Adipocyte (in vitro differentiated cells): ENCODE data around the gene SOX18.

Experiments used
- DNase-seq: peaks from one replicate; pipeline ENCODE4 v3.0.0-alpha.2; 2015; ENCODE audit warnings: low read depth
- H3K27me3 ChIP-seq: replicated peaks from 2 replicates; pipeline ENCODE4 v1.7.0; 2013; ENCODE audit warnings: mild to moderate bottlenecking, low read length, moderate library complexity; ENCODE audit not compliant: control insufficient read depth, insufficient read depth
- H3K36me3 ChIP-seq: 2 replicates; pipeline ENCODE4 v1.7.0; 2013; ENCODE audit warnings: low read length, mild to moderate bottlenecking, moderate library complexity; ENCODE audit not compliant: control insufficient read depth, insufficient read depth, severe bottlenecking
- H3K4me1 ChIP-seq: 2 replicates; pipeline ENCODE4 v1.7.0; 2013; ENCODE audit warnings: mild to moderate bottlenecking, low read length, moderate library complexity; ENCODE audit not compliant: control insufficient read depth, insufficient read depth
- H3K4me3 ChIP-seq: 2 replicates; pipeline ENCODE4 v1.7.0; 2013; ENCODE audit warnings: mild to moderate bottlenecking, low read length, moderate library complexity
- H3K9ac ChIP-seq: 2 replicates; pipeline ENCODE4 v1.7.0; 2013; ENCODE audit warnings: mild to moderate bottlenecking, low read length, moderate library complexity
- H3K9me3 ChIP-seq: 2 replicates; pipeline ENCODE4 v1.7.0; 2013; ENCODE audit warnings: mild to moderate bottlenecking, low read length, moderate library complexity; ENCODE audit not compliant: control insufficient read depth

Gene SOX18

DNA sequence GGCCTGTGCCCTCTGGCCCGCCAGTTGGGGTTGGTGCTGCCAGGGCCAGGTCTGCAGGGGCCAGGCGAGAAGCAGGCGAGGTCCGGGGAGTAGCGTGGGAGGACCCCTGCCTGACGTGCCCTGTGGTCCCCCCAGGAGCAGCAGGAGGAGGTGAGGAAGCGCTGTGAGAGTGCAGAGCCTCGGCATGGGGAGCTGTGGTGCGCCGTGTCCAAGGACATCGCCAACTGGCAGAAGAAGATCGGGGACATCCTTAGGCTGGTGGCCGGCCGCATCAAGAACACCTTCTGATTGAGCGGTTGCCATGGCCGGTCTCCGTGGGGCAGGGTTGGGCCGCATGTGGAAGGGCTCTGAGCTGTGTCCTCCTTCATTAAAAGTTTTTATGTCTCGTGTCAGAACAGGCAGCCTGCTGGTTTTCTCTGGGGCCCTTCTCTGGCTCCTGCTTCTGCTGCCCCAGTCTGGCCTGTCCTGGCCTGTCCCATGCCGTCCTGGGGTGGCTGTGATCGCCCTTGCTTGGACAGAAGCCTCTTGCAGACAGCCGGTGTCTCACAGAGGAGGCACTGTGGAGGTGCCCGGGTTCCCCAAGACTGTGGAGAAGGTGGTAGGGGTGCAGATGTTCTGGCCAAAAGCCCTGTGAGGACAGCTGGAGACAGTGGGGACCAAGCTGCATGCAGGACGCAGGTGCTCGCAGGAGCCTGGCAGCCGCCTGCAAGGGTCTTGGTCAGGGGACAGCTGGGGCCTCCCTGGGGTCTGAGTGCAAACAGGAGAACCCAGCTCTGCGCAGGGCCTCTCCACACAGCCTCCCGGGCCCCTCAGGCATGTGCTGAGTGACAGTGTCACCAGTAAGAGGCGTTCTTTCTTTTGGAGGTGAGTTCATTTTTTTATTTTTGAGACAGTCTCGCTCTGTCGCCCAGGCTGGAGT is 16.5 kb downstream of the SOX18 start:
- DNase-seq: no peak
- H3K27me3 ChIP-seq: no peaks in the 10 kb centered on the region
- H3K9me3 ChIP-seq: no peaks in the 10 kb centered on the region
- H3K4me3 ChIP-seq: no peak overlapping the region
- H3K4me1 ChIP-seq: peaks cover 10% of the 10 kb centered on the region
- no peak overlapping the region for H3K9ac ChIP-seq
- H3K36me3 ChIP-seq: peaks cover 56% of the 10 kb centered on the region

DNA sequence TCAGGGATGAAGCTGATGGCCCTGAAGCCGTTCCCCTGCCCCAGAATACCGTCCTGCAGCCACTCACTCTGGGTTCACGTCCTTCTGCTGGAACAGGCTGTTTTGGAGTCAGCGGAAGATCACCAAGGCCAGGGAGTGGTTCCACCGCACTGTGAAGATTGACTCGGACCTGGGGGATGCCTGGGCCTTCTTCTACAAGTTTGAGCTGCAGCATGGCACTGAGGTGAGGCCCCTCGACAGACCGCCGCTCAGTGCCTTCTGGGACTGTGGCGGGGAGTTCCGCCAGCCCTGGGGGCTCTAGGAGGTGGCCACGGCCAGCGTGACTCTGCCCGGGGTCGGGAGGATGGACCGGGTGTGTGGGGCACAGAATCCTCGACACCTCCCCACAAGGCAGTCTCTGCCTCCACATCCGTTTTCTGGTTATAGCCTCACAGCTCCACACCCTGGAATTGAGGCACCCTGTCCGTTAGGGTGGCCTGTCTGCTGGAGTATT is 17.6 kb downstream of the SOX18 start:
- H3K36me3 ChIP-seq: peaks cover 67% of the 10 kb centered on the region
- DNase-seq: no peak

DNA sequence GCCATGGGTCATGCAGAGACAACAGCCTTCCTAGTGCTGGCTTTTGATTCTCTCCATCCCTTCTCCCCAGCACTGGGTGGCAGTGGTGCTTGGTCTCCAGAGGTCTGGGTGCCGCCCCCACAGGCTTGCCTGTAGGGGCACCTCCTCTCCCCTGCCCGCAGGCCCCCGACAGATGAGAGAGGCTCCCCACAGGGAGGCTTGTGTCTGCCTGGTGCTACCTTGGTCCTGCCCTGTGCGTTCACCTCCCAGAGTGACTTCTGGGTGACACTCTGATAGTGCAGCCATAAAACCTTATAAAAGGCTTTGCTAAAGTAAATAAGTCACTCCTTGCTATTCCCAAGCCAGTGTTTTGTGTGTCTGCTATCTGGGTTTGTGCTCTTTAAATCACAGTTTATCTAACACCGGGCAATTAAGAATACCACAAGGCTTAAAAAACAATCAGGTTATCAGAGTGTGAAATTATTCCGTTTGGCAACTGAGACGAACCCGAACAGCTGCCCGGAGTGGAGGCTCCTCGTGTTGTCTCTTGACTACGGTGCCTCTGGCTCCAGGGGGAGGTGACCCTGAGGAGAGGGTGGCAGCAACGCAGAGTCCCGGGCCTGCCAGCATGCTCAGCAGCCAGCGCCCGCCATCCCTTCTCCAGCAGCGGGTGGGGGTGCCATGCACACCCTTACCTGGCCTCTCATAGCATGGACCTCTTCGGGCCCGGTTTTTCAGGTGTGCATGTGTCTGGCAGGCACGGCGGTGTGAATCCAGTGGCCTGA is 18.9 kb downstream of the SOX18 start:
- no peaks in the 10 kb centered on the region for H3K9me3 ChIP-seq
- H3K27me3 ChIP-seq: no peaks in the 10 kb centered on the region
- H3K4me1 ChIP-seq: peaks cover 5% of the 10 kb centered on the region
- H3K36me3 ChIP-seq: peaks cover 80% of the 10 kb centered on the region
- no peak overlapping the region for H3K9ac ChIP-seq
- DNase-seq: no peak
- no peak overlapping the region for H3K4me3 ChIP-seq

More for the DNA sequence above, 17.6 kb downstream of the SOX18 start:
- Histone ChIP-seq H3K27me3 (no peaks in the 10 kb centered on the region), H3K9ac (no peak overlapping the region), H3K4me3 (no peak overlapping the region), H3K9me3 (no peaks in the 10 kb centered on the region), H3K4me1 (peaks cover 10% of the 10 kb centered on the region)

DNA sequence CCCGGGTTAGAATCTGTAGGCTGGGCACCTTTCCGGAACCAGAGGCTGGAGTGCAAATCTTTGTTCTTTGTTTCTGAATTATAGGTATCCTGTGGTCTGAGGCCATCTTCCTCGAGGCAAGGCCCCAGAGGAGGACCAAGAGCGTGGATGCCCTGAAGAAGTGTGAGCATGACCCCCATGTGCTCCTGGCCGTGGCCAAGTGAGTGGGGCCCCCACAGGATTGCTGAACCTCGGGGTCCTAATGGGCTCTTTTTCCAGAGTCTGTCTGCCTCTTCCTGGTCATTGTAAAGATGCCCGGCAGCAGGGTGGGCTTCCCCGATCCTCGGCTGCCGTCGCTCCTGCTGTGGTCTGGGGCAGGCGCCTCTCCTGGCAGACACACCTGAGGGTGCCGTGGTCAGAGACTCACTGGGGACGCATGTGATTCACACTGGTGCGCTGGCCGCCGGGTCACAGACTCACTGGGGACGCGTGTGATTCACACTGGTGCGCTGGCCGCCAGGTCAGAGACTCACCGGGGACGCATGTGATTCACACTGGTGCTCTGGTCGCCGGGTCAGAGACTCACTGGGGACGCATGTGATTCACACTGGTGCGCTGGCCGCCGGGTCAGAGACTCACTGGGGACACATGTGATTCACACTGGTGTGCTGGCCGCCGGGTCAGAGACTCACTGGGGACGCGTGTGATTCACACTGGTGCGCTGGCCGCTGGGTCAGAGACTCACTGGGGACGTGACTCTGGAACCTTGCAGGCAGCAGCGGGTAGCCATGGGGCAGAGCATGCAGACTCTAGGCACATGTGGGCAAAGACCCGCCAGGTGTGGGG is 19.9 kb downstream of the SOX18 start:
- no peaks in the 10 kb centered on the region for H3K9me3 ChIP-seq
- H3K9ac ChIP-seq: no peak overlapping the region
- peaks cover 5% of the 10 kb centered on the region for H3K4me1 ChIP-seq
- H3K4me3 ChIP-seq: no peak overlapping the region
- DNase-seq: no peak
- no peaks in the 10 kb centered on the region for H3K27me3 ChIP-seq
- H3K36me3 ChIP-seq: peaks cover 84% of the 10 kb centered on the region

DNA sequence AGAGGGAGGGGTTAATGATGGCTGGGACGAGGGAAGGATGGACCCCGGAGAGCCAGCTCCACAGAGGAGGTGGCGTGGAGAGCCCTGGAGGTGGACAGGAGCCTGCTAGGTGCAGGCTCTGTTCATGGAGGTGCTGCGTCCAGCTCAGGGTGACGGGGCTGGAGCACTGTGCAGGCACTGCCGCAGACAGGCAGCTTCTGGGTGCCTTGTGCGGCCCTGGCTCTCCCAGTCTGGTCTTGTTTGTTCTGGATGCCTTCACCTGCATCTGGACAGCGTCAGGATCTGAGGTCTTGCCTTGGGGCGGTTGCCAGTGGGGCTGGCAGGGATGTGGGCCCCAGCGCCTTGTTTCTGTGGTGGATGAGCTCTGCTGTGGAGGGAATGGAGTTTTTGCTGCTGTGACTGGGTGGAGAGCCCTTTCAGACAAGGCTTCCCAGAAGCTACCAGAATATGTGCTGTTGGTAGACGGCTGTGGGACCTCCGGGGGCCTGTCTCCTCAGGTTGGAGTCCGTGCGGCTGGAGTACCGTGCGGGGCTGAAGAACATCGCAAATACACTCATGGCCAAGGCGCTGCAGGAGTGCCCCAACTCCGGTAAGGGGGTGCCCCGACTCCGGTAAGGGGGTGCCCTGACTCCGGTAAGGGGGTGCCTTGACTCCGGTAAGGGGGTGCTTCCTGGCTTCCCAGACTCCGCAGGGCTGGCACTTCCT is 21.3 kb downstream of the SOX18 start:
- no peaks in the 10 kb centered on the region for H3K4me1 ChIP-seq
- no peaks in the 10 kb centered on the region for H3K27me3 ChIP-seq
- no peaks in the 10 kb centered on the region for H3K9me3 ChIP-seq
- H3K36me3 ChIP-seq: peaks cover 98% of the 10 kb centered on the region
- no peak for DNase-seq
- no peak overlapping the region for H3K9ac ChIP-seq
- no peak overlapping the region for H3K4me3 ChIP-seq

DNA sequence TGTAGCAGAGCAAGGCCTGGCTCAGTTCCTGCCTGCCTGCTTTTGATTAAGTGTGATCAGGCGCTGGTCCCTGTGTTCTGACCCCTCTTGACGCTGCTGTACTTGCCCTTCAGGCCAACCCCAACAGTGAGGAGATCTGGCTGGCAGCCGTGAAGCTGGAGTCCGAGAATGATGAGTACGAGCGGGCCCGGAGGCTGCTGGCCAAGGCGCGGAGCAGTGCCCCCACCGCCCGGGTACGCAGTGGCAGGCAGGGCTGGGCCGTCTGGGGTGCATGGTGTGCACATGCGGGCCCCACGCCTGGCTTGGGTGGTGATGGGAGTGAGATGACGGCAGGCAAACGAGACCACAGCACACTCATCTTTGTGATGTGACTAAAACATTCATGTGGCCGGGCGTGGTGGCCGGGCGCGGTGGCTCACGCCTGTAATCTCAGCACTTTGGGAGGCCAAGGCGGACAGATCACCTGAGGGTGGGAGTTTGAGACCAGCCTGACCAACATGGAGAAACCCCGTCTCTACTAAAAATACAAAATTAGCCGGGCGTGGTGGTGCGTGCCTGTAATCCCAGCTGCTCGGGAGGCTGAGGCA is 23.5 kb downstream of the SOX18 start:
- no peaks in the 10 kb centered on the region for H3K9me3 ChIP-seq
- H3K4me1 ChIP-seq: no peaks in the 10 kb centered on the region
- no peaks in the 10 kb centered on the region for H3K27me3 ChIP-seq
- H3K9ac ChIP-seq: no peak overlapping the region
- peaks cover 98% of the 10 kb centered on the region for H3K36me3 ChIP-seq
- no peak overlapping the region for H3K4me3 ChIP-seq
- DNase-seq: no peak

DNA sequence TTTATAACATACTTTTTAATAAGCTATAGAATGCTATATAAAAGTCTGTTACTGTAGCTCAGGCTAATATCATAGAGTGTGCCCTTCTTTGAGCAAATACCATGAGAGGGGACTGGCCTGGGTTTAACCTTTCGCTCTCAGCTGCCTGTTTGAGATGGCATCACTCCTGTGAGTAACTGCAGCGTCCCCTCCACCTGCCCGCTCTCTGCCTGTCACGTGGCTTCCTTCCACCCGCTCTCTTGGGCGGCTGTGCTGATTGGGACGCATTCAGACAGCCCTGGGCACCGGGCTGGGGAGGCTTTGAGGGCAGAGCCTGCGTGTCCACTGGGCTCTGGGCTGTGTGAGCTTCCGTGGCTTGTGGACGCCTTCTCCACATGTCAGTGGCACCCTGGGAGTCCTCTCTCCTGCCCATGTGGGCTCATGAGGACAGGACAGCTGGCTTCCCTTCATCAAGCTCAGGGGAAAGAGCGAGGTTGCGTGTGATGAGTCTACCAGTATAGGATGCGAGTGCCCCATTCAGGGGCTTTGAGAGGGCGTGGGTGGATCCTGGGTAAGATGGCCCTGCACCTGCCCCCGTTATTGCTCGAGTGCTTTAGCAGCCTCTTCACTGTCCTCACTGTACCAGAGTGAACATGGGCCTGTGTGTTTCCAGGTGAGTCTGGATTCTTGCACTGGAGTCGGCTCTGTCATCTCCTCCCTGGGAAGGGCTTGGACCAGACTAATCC is 24.2 kb downstream of the SOX18 start:
- H3K9ac ChIP-seq: no peak overlapping the region
- no peak overlapping the region for H3K4me3 ChIP-seq
- H3K9me3 ChIP-seq: no peaks in the 10 kb centered on the region
- H3K27me3 ChIP-seq: no peaks in the 10 kb centered on the region
- DNase-seq: no peak
- H3K36me3 ChIP-seq: peaks cover 95% of the 10 kb centered on the region
- peaks cover 2% of the 10 kb centered on the region for H3K4me1 ChIP-seq

DNA sequence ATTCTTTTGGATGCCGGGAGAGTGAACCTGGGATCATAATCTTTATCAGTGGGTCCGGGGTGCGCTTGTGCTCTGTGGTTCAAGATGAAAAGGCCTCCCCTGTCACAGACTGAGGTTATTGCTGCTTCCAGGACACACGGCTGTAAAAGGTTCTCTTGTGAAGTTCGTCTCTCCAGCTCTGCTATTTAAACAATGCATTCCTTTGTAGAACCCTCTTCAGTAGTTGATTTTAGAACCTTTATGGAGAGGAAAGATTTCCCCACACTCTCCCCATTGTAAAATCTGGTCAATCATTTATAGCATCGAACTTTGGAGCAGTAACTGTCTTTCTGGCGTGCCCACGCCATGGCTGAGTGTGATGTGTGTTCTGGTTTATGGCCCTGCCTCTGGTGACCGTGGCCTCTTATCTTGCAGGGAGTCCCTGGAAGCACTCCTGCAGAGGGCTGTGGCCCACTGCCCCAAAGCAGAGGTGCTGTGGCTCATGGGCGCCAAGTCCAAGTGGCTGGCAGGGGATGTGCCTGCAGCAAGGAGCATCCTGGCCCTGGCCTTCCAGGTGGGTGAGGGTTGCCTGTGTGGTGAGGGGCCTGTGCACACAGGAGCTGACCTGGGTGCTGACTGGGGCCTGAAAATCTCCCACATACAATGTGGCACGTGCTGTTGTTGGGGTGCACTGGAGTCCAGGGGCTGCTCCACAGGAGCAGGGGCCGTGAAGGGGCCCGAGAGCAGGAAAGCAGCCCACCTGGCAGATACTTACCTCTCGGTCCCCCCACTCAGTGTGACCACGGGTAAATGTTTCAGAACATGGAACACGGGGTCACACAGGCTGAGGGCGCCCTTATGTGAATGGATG is 25.1 kb downstream of the SOX18 start:
- no peak overlapping the region for H3K4me3 ChIP-seq
- no peaks in the 10 kb centered on the region for H3K9me3 ChIP-seq
- peaks cover 92% of the 10 kb centered on the region for H3K36me3 ChIP-seq
- no peak for DNase-seq
- peaks cover 9% of the 10 kb centered on the region for H3K4me1 ChIP-seq
- H3K9ac ChIP-seq: no peak overlapping the region
- H3K27me3 ChIP-seq: no peaks in the 10 kb centered on the region

DNA sequence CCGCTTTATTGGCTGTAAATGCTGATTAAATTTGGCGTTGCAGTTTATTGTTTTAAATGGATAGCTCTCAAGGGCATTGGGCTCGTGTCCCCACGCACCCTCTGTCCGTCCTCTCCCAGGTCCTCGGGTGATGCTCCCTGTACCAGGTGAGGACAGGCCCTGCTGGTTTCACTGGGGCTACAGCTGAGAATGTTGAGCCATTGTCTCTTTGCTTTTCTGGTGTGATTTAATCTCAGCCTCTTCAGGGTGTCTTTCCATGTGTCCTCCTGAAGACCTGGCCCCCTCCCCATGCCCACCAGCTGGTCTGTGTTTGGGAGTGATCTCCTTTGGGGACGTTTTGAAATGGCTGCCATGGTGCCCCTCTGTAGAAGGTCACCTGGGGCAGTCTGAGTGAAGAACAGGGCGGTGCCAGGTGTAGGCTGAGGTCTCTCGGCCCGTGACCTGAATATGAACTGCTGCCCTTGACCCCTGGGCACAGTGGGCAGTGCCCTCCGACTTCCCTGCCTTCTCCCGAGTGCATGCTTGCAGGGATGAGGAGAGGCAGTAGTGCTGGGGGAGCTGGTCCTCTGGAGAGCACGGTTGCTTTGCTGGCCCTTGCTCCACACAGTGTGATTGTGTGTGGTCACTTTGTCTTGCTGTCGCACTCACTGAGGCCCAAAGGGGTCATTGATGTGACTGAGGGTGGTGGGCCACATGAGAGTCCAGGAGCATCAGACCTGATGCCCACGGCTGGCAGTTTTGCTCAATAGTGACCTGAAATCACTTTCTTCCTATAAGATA is 25.9 kb downstream of the SOX18 start:
- Histone ChIP-seq H3K36me3 (peaks cover 91% of the 10 kb centered on the region), H3K4me3 (no peak overlapping the region), H3K27me3 (no peaks in the 10 kb centered on the region), H3K9me3 (no peaks in the 10 kb centered on the region), H3K4me1 (peaks cover 11% of the 10 kb centered on the region), H3K9ac (no peak overlapping the region)
- DNase-seq: no peak
